PFSK-1 (cell line): ENCODE results near the gene EID2B.

ENCODE experiments used
- FOXP2 ChIP-seq: optimal IDR thresholded peaks from 2 replicates; pipeline ENCODE3; 2011; ENCODE audit warnings: borderline replicate concordance, control low read depth, inconsistent platforms; ENCODE audit not compliant: insufficient read depth; ENCODE audit errors: extremely low read length, extremely low read depth
- POLR2AphosphoS5 ChIP-seq: IDR thresholded peaks from 2 replicates; pipeline ENCODE4 v1.6.1; 2012; ENCODE audit warnings: low read depth, mild to moderate bottlenecking, control low read depth, low read length, moderate library complexity
- REST ChIP-seq, 2 experiments: IDR thresholded peaks; 2 replicates each; pipeline versions ENCODE4 v1.6.1 to v1.8.0; 2011 to 2012; ENCODE audit warnings: low read depth in 2 of 2, low read length in 2 of 2, control low read depth in 1 of 2, inconsistent platforms in 1 of 2, mild to moderate bottlenecking in 1 of 2, moderate library complexity in 1 of 2; ENCODE audit not compliant: insufficient read depth in 1 of 2
- SIN3A ChIP-seq: IDR thresholded peaks from 2 replicates; pipeline ENCODE4 v1.6.1; 2012; ENCODE audit warnings: mild to moderate bottlenecking, low read length, moderate library complexity, borderline replicate concordance; ENCODE audit not compliant: insufficient read depth
- TAF1 ChIP-seq: IDR thresholded peaks from 2 replicates; pipeline ENCODE4 v1.6.1; 2012; ENCODE audit warnings: low read length, control low read depth, borderline replicate concordance; ENCODE audit not compliant: insufficient read depth

EID2B gene

GRCh38 chr19:39553082-39553652 lies 20.5 kb upstream of the EID2B start:
- TF ChIP-seq SIN3A (no peak), REST (IDR thresholded peaks at IDR 0.05; ENCODE audit: insufficient read depth in 1 of 2, low read depth in 2 of 2, low read length in 2 of 2) (no peak), FOXP2 (no peak), TAF1 (no peak), POLR2AphosphoS5 (no peak)

- TF ChIP-seq REST (IDR thresholded peaks at IDR 0.05; ENCODE audit: insufficient read depth in 1 of 2, low read depth in 2 of 2, low read length in 2 of 2) (no peak), FOXP2 (no peak), TAF1 (no peak), POLR2AphosphoS5 (no peak), SIN3A (no peak)
Observed at GRCh38 chr19:39550197-39550596, 17.5 kb upstream of the EID2B start.

- TF ChIP-seq TAF1 (no peak), FOXP2 (no peak), POLR2AphosphoS5 (no peak), SIN3A (no peak), REST (IDR thresholded peaks at IDR 0.05; ENCODE audit: insufficient read depth in 1 of 2, low read depth in 2 of 2, low read length in 2 of 2) (no peak)
Observed at GRCh38 chr19:39546599-39546998, 13.9 kb upstream of the EID2B start.

GRCh38 chr19:39544911-39545310 lies 12.3 kb upstream of the EID2B start:
- TF ChIP-seq TAF1 (no peak), SIN3A (no peak), FOXP2 (no peak), POLR2AphosphoS5 (no peak), REST (IDR thresholded peaks at IDR 0.05; ENCODE audit: insufficient read depth in 1 of 2, low read depth in 2 of 2, low read length in 2 of 2) (no peak)
